HCT116 (cell line): Measurements from ENCODE around the gene NRP1. TPM values are rescaled to one million over a fixed set of nuclear protein-coding genes. Genes with fewer than 3 reads are reported as not detected.

Experiments used
- ATAC-seq: fragments of 200-7000 bp; cut with Tn5 transposase; 2 replicates; pipeline ENCODE4 v1.9.1; 2020; ENCODE audit warnings: mild to moderate bottlenecking, moderate library complexity
- BruUV-seq: library from RNA; stranded (reverse); fragments of 400-500 nt; replicated peaks from 2 replicates; lab custom pipeline; 2021; lab: Mats Ljungman, UMichigan
- CTCF ChIA-PET: fragments of 300-600 bp; sonication (Branson Sonifier 250); formaldehyde crosslinking; loops from one replicate; lab custom pipeline; 2021; ENCODE audit warnings: antibody characterized with exemption; lab: Charles Lee
- POLR2A ChIA-PET: fragments of 300-600, 350-600 bp; sonication (Branson Sonifier 250); formaldehyde crosslinking; loops from one replicate; lab custom pipeline; 2021; ENCODE audit warnings: antibody characterized with exemption; lab: Charles Lee
- RAD21 ChIA-PET, 2 experiments: fragments of 300-600 bp; sonication (Branson Sonifier 250); formaldehyde crosslinking; loops; one replicate each; lab custom pipeline; 2023; ENCODE audit warnings: low total read pairs in 2 of 2; ENCODE audit not compliant: uncharacterized antibody in 2 of 2, unreplicated experiment in 2 of 2, low non-redundant PET in 1 of 2; lab: Charles Lee
- DNase-seq: peaks from one replicate; pipeline ENCODE4 v3.0.0-alpha.2; 2010; ENCODE audit warnings: low read depth, low spot score
- H2AFZ ChIP-seq: fragments of 200-600 bp; shearing (Covaris generic), sonication (generic); 2 replicates; pipeline ENCODE4 v1.6.1; 2017; ENCODE audit warnings: low read depth, mixed run types, mixed read lengths, antibody characterized with exemption, low read length; ENCODE audit not compliant: poor library complexity, severe bottlenecking
- H3K27ac ChIP-seq: 2 replicates; pipeline ENCODE4 v1.5.1; 2012; ENCODE audit warnings: low read depth, low read length
- H3K27me3 ChIP-seq: fragments of 200-600 bp; sonication (generic); 2 replicates; pipeline ENCODE4 v1.6.1; 2016; ENCODE audit warnings: mixed run types, low read length, mixed read lengths; ENCODE audit not compliant: insufficient read depth
- H3K36me3 ChIP-seq, 2 experiments: fragments of 200-500 bp in 1 of 2; fragments of 200-600 bp in 1 of 2; sonication (Bioruptor generic) in 1 of 2; sonication (generic) in 1 of 2; 2 replicates each; pipeline versions ENCODE4 v1.5.1 to v1.6.1; 2014 to 2016; ENCODE audit warnings: low read length in 2 of 2, inconsistent platforms in 1 of 2, mixed read lengths in 1 of 2, mixed run types in 1 of 2; ENCODE audit not compliant: insufficient read depth in 2 of 2, control insufficient read depth in 1 of 2
- H3K4me1 ChIP-seq, 2 experiments: fragments of 200-600 bp in 1 of 2; sonication (generic) in 1 of 2; 2 replicates each; pipeline versions ENCODE4 v1.5.1 to v1.6.1; 2012 to 2017; ENCODE audit warnings: low read length in 2 of 2, inconsistent platforms in 1 of 2, mild to moderate bottlenecking in 1 of 2, mixed read lengths in 1 of 2, mixed run types in 1 of 2, moderate library complexity in 1 of 2; ENCODE audit not compliant: insufficient read depth in 2 of 2, control insufficient read depth in 1 of 2
- H3K4me2 ChIP-seq: fragments of 200-600 bp; sonication (generic); 2 replicates; pipeline ENCODE4 v1.6.1; 2017; ENCODE audit warnings: mixed run types, low read length, mixed read lengths
- H3K4me3 ChIP-seq, 2 experiments: fragments of 200-600 bp in 1 of 2; sonication (generic) in 1 of 2; replicated peaks in 1 of 2; 2 replicates each; pipeline ENCODE4 v1.5.1; 2011 to 2016; ENCODE audit warnings: low read length in 2 of 2, control low read depth in 1 of 2, low read depth in 1 of 2, mild to moderate bottlenecking in 1 of 2, mixed read lengths in 1 of 2, mixed run types in 1 of 2
- H3K79me2 ChIP-seq: fragments of 200-600 bp; sonication (generic); 2 replicates; pipeline ENCODE4 v1.6.1; 2017; ENCODE audit warnings: mild to moderate bottlenecking, mixed run types, low read length, moderate library complexity, mixed read lengths; ENCODE audit not compliant: insufficient read depth
- H3K9ac ChIP-seq: fragments of 200-600 bp; sonication (generic); 2 replicates; pipeline ENCODE4 v1.6.1; 2016; ENCODE audit warnings: low read length, mixed read lengths
- H3K9me2 ChIP-seq: fragments of 200-600 bp; sonication (generic), shearing (Covaris generic); 2 replicates; pipeline ENCODE4 v1.6.1; 2017; ENCODE audit warnings: mixed run types, mild to moderate bottlenecking, moderate library complexity; ENCODE audit not compliant: insufficient read depth
- H3K9me3 ChIP-seq, 2 experiments: fragments of 200-500 bp in 1 of 2; fragments of 200-600 bp in 1 of 2; sonication (Bioruptor generic) in 1 of 2; sonication (generic) in 1 of 2; 2 replicates each; pipeline ENCODE4 v1.6.1; 2014 to 2017; ENCODE audit warnings: low read length in 2 of 2, mixed read lengths in 2 of 2, inconsistent platforms in 1 of 2, low read depth in 1 of 2, mild to moderate bottlenecking in 1 of 2, mixed run types in 1 of 2, moderate library complexity in 1 of 2; ENCODE audit not compliant: control insufficient read depth in 1 of 2, insufficient read depth in 1 of 2
- H4K20me1 ChIP-seq: fragments of 200-600 bp; sonication (generic), shearing (Covaris generic); 2 replicates; pipeline ENCODE4 v1.6.1; 2017; ENCODE audit warnings: mixed run types, mild to moderate bottlenecking, moderate library complexity; ENCODE audit not compliant: insufficient read depth
- SRF ChIP-seq: IDR thresholded peaks from 2 replicates; pipeline ENCODE4 v1.6.1; 2012; ENCODE audit warnings: low read depth
- ZNF274 ChIP-seq: fragments of 200-500 bp; sonication (Bioruptor generic); IDR thresholded peaks from 2 replicates; pipeline ENCODE4 v1.6.1; 2014; ENCODE audit warnings: mild to moderate bottlenecking, low read depth, low read length, inconsistent platforms
- intact Hi-C: fragments of 100-400 bp; cut with micrococcal nuclease; formaldehyde crosslinking; loops from 2 replicates; pipeline ENCODE4 v1.10.0; 2022
- total RNA-seq: library from RNA; stranded (reverse); gene quantifications from one replicate; pipeline ENCODE4 v1.2.1, GENCODE V29; 2021; ENCODE audit not compliant: unreplicated experiment
- TF ChIP-seq, protein P1 (sequence below), 3 experiments: fragments of 200-600 bp in 1 of 3; sonication (generic) in 1 of 3; IDR thresholded peaks in 2 of 3; conservative IDR thresholded peaks in 1 of 3; 2 replicates each; pipeline ENCODE4 v1.5.1; 2012 to 2017; ENCODE audit warnings: low read depth in 2 of 3, low read length in 2 of 3, antibody characterized with exemption in 1 of 3, borderline replicate concordance in 1 of 3, control low read depth in 1 of 3, mild to moderate bottlenecking in 1 of 3, mixed read lengths in 1 of 3, mixed run types in 1 of 3, moderate library complexity in 1 of 3; ENCODE audit not compliant: insufficient read depth in 1 of 3
- TF ChIP-seq, protein P2 (sequence below): IDR thresholded peaks from 2 replicates; pipeline ENCODE4 v1.6.1; 2012; ENCODE audit warnings: low read depth

NRP1 gene
- total RNA-seq, 1 experiment from 2014 or later, result 3.8 TPM

DNA sequence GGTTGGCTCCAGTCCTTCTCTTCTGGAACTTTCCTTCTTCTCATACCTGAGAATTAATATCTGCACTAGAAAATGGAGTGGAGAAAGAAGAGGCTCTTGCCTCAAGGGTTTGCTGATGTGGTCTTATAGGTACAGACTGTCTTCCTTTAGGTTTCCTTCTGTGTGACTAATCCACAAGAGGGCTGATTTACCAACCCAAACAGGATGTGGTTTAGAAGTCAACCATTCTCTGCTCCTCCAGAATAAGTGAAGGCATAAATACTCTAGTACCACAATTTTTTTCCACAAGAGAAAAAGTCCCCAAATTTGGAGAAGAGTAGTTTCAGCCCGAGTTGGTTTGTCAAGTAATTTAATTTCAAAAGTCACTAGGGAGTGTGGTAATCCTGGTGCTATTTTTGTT, 85.8 kb downstream of the NRP1 start:
- no TSS peak for BruUV-seq
- RAD21 ChIA-PET, result interaction anchor here in 1 of 2 experiments (0.6 kb wide), 1 partner anchor 23 kb away, joined by 5 read pairs; no protein-coding TSS in a partner anchor
- no peak; the same call in 1 of the 2 replicates for ATAC-seq
- Histone ChIP-seq H3K4me3 (no peak overlapping the region), H3K27me3 (no peaks in the 10 kb centered on the region), H2AFZ (peak overlapping the region; percentile 14), H3K79me2 (no peaks in the 10 kb centered on the region), H3K36me3 (no peaks in the 10 kb centered on the region), H4K20me1 (no peaks in the 10 kb centered on the region), H3K9ac (no peak overlapping the region), H3K4me2 (peak overlapping the region; percentile 8; the same call in 1 of the 2 replicates), H3K9me2 (no peaks in the 10 kb centered on the region), H3K4me1 (peaks cover 0 to 12% of the 10 kb centered on the region in 2 experiments; a peak in 2 of 4 replicates), H3K27ac (no peak overlapping the region), H3K9me3 (no peaks in the 10 kb centered on the region)
- CTCF ChIA-PET, result no interaction called here
- intact Hi-C loops, result no loop called here
- TF ChIP-seq, protein P1, sequence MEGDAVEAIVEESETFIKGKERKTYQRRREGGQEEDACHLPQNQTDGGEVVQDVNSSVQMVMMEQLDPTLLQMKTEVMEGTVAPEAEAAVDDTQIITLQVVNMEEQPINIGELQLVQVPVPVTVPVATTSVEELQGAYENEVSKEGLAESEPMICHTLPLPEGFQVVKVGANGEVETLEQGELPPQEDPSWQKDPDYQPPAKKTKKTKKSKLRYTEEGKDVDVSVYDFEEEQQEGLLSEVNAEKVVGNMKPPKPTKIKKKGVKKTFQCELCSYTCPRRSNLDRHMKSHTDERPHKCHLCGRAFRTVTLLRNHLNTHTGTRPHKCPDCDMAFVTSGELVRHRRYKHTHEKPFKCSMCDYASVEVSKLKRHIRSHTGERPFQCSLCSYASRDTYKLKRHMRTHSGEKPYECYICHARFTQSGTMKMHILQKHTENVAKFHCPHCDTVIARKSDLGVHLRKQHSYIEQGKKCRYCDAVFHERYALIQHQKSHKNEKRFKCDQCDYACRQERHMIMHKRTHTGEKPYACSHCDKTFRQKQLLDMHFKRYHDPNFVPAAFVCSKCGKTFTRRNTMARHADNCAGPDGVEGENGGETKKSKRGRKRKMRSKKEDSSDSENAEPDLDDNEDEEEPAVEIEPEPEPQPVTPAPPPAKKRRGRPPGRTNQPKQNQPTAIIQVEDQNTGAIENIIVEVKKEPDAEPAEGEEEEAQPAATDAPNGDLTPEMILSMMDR (IDR thresholded peaks at IDR 0.05 in 2 of 3, conservative IDR thresholded peaks at IDR 0.05 in 1 of 3; ENCODE audit: borderline replicate concordance in 1 of 3, insufficient read depth in 1 of 3, low read depth in 2 of 3, low read length in 2 of 3), result no peak
- TF ChIP-seq ZNF274 (no peak), SRF (no peak)
- TF ChIP-seq, protein P2, sequence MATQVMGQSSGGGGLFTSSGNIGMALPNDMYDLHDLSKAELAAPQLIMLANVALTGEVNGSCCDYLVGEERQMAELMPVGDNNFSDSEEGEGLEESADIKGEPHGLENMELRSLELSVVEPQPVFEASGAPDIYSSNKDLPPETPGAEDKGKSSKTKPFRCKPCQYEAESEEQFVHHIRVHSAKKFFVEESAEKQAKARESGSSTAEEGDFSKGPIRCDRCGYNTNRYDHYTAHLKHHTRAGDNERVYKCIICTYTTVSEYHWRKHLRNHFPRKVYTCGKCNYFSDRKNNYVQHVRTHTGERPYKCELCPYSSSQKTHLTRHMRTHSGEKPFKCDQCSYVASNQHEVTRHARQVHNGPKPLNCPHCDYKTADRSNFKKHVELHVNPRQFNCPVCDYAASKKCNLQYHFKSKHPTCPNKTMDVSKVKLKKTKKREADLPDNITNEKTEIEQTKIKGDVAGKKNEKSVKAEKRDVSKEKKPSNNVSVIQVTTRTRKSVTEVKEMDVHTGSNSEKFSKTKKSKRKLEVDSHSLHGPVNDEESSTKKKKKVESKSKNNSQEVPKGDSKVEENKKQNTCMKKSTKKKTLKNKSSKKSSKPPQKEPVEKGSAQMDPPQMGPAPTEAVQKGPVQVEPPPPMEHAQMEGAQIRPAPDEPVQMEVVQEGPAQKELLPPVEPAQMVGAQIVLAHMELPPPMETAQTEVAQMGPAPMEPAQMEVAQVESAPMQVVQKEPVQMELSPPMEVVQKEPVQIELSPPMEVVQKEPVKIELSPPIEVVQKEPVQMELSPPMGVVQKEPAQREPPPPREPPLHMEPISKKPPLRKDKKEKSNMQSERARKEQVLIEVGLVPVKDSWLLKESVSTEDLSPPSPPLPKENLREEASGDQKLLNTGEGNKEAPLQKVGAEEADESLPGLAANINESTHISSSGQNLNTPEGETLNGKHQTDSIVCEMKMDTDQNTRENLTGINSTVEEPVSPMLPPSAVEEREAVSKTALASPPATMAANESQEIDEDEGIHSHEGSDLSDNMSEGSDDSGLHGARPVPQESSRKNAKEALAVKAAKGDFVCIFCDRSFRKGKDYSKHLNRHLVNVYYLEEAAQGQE, result no peak
- DNase-seq, result no peak
- POLR2A ChIA-PET, result no interaction called here
